ENCODE data around the gene NRG2.

The NRG2 gene

GRCh38 chr5:139884144-139884543 is 159.0 kb downstream of the NRG2 start:
- no peaks in the 10 kb centered on the region for H4K20me1 ChIP-seq (ENCODE audit: control insufficient read depth, insufficient read depth, low read depth, low read length)
- no peaks in the 10 kb centered on the region for H3K79me2 ChIP-seq (ENCODE audit: control insufficient read depth, low read length)
- H3K9me2 ChIP-seq (replicated peaks; ENCODE audit: control insufficient read depth, low read length), result no peaks in the 10 kb centered on the region
- H3K27ac ChIP-seq (ENCODE audit: low read depth, low read length), result no peak overlapping the region
- H3K4me3 ChIP-seq (ENCODE audit: low read length), result no peak overlapping the region
- H3K36me3 ChIP-seq (ENCODE audit: control insufficient read depth, low read length), result no peaks in the 10 kb centered on the region
- no peaks in the 10 kb centered on the region for H3F3A ChIP-seq (ENCODE audit: control insufficient read depth, insufficient read depth)
- peaks cover 5% of the 10 kb centered on the region for H3K4me1 ChIP-seq (ENCODE audit: control insufficient read depth, low read length)
- no peak for TF ChIP-seq EZH2phosphoT487 (IDR thresholded peaks at IDR 0.05; ENCODE audit: borderline replicate concordance, low read length)
- TF ChIP-seq CTCF (IDR thresholded peaks at IDR 0.05; ENCODE audit: low read depth, low read length, poor library complexity, severe bottlenecking), result no peak
- H3K27me3 ChIP-seq (ENCODE audit: control insufficient read depth, low read length), result peaks cover 35% of the 10 kb centered on the region
- H3K9me3 ChIP-seq (ENCODE audit: control insufficient read depth, insufficient read depth, low read length), result no peaks in the 10 kb centered on the region
- H3K4me2 ChIP-seq (ENCODE audit: low read length), result no peak overlapping the region

GRCh38 chr5:139882961-139883539 is 160.0 kb downstream of the NRG2 start:
- Histone ChIP-seq H3K4me1 (ENCODE audit: control insufficient read depth, low read length) (peaks cover 5% of the 10 kb centered on the region), H3K4me3 (ENCODE audit: low read length) (no peak overlapping the region), H3K27ac (ENCODE audit: low read depth, low read length) (no peak overlapping the region), H3F3A (ENCODE audit: control insufficient read depth, insufficient read depth) (no peaks in the 10 kb centered on the region), H3K79me2 (ENCODE audit: control insufficient read depth, low read length) (no peaks in the 10 kb centered on the region), H3K27me3 (ENCODE audit: control insufficient read depth, low read length) (peaks cover 33% of the 10 kb centered on the region), H3K9me2 (replicated peaks; ENCODE audit: control insufficient read depth, low read length) (no peaks in the 10 kb centered on the region), H3K4me2 (ENCODE audit: low read length) (no peak overlapping the region), H3K9me3 (ENCODE audit: control insufficient read depth, insufficient read depth, low read length) (no peaks in the 10 kb centered on the region), H3K36me3 (ENCODE audit: control insufficient read depth, low read length) (no peaks in the 10 kb centered on the region), H4K20me1 (ENCODE audit: control insufficient read depth, insufficient read depth, low read depth, low read length) (no peaks in the 10 kb centered on the region)
- TF ChIP-seq EZH2phosphoT487 (IDR thresholded peaks at IDR 0.05; ENCODE audit: borderline replicate concordance, low read length) (no peak), CTCF (IDR thresholded peaks at IDR 0.05; ENCODE audit: low read depth, low read length, poor library complexity, severe bottlenecking) (no peak)

GRCh38 chr5:139882316-139882715 is 160.8 kb downstream of the NRG2 start:
- Histone ChIP-seq H3K27me3 (ENCODE audit: control insufficient read depth, low read length) (peaks cover 30% of the 10 kb centered on the region), H3K4me3 (ENCODE audit: low read length) (no peak overlapping the region), H3F3A (ENCODE audit: control insufficient read depth, insufficient read depth) (no peaks in the 10 kb centered on the region), H3K27ac (ENCODE audit: low read depth, low read length) (no peak overlapping the region), H4K20me1 (ENCODE audit: control insufficient read depth, insufficient read depth, low read depth, low read length) (no peaks in the 10 kb centered on the region), H3K9me2 (replicated peaks; ENCODE audit: control insufficient read depth, low read length) (no peaks in the 10 kb centered on the region), H3K9me3 (ENCODE audit: control insufficient read depth, insufficient read depth, low read length) (no peaks in the 10 kb centered on the region), H3K4me2 (ENCODE audit: low read length) (no peak overlapping the region), H3K79me2 (ENCODE audit: control insufficient read depth, low read length) (no peaks in the 10 kb centered on the region), H3K4me1 (ENCODE audit: control insufficient read depth, low read length) (peaks cover 5% of the 10 kb centered on the region), H3K36me3 (ENCODE audit: control insufficient read depth, low read length) (no peaks in the 10 kb centered on the region)
- no peak for TF ChIP-seq CTCF (IDR thresholded peaks at IDR 0.05; ENCODE audit: low read depth, low read length, poor library complexity, severe bottlenecking)
- TF ChIP-seq EZH2phosphoT487 (IDR thresholded peaks at IDR 0.05; ENCODE audit: borderline replicate concordance, low read length), result no peak
